Keratinocyte (primary cell): ENCODE data around the gene MYBPHL. TPM values are rescaled to one million over a fixed set of nuclear protein-coding genes. Genes with fewer than 3 reads are reported as not detected.

Experiments used
- DNase-seq: peaks from one replicate; pipeline ENCODE4 v3.0.0-alpha.2; 2011; ENCODE audit warnings: low read depth, missing footprints, low spot score
- FAIRE-seq: peaks from 2 replicates; lab custom pipeline; 2011; peaks lifted over from hg19 to GRCh38; lab: Jason Lieb, UNC
- H2AFZ ChIP-seq: 2 replicates; pipeline ENCODE4 v1.6.0; 2012; ENCODE audit warnings: low read length, control low read depth, inconsistent platforms; ENCODE audit not compliant: control insufficient read depth
- H3K27ac ChIP-seq: 2 replicates; pipeline ENCODE4 v1.5.1; 2011; ENCODE audit warnings: low read length; ENCODE audit not compliant: control insufficient read depth, insufficient read depth
- H3K27me3 ChIP-seq: 3 replicates; pipeline ENCODE4 v1.6.0; 2011; ENCODE audit warnings: low read length; ENCODE audit not compliant: control insufficient read depth, insufficient read depth; ENCODE audit errors: extremely low read depth
- H3K36me3 ChIP-seq, 2 experiments: 2 replicates in 1 of 2; 3 replicates in 1 of 2; pipeline ENCODE4 v1.5.1; 2011; ENCODE audit warnings: low read length in 2 of 2, mild to moderate bottlenecking in 1 of 2; ENCODE audit not compliant: control insufficient read depth in 2 of 2, insufficient read depth in 2 of 2; ENCODE audit errors: extremely low read depth in 1 of 2
- H3K4me1 ChIP-seq: 3 replicates; pipeline ENCODE4 v1.5.1; 2011; ENCODE audit warnings: low read length; ENCODE audit not compliant: control insufficient read depth, insufficient read depth; ENCODE audit errors: extremely low read depth
- H3K4me2 ChIP-seq: 3 replicates; pipeline ENCODE4 v1.6.0; 2011; ENCODE audit warnings: low read depth, low read length; ENCODE audit not compliant: control insufficient read depth, insufficient read depth; ENCODE audit errors: extremely low read depth
- H3K4me3 ChIP-seq, 3 experiments: fragments of 200-600 bp in 1 of 3; sonication (generic) in 1 of 3; 2 replicates in 2 of 3; 3 replicates in 1 of 3; pipeline ENCODE4 v1.5.1; 2011 to 2016; ENCODE audit warnings: low read length in 3 of 3, mild to moderate bottlenecking in 3 of 3, control low read depth in 2 of 3, inconsistent platforms in 1 of 3, low read depth in 1 of 3, mixed read lengths in 1 of 3, mixed run types in 1 of 3, moderate library complexity in 1 of 3; ENCODE audit not compliant: control insufficient read depth in 2 of 3, insufficient read depth in 2 of 3; ENCODE audit errors: extremely low read depth in 1 of 3
- H3K79me2 ChIP-seq: 2 replicates; pipeline ENCODE4 v1.6.0; 2012; ENCODE audit warnings: low read length; ENCODE audit not compliant: control insufficient read depth, insufficient read depth
- H3K9ac ChIP-seq: 3 replicates; pipeline ENCODE4 v1.6.0; 2011; ENCODE audit warnings: low read length; ENCODE audit not compliant: control insufficient read depth, insufficient read depth; ENCODE audit errors: extremely low read depth
- H3K9me1 ChIP-seq: 3 replicates; pipeline ENCODE4 v1.6.0; 2011; ENCODE audit warnings: low read length; ENCODE audit not compliant: control insufficient read depth, insufficient read depth; ENCODE audit errors: extremely low read depth
- H3K9me3 ChIP-seq: 2 replicates; pipeline ENCODE4 v1.5.1; 2012; ENCODE audit warnings: low read depth, low read length; ENCODE audit not compliant: control insufficient read depth
- H4K20me1 ChIP-seq: 3 replicates; pipeline ENCODE4 v1.6.0; 2011; ENCODE audit warnings: low read length; ENCODE audit not compliant: control insufficient read depth, insufficient read depth; ENCODE audit errors: extremely low read depth
- EZH2 ChIP-seq: IDR thresholded peaks from one replicate; pipeline ENCODE4 v1.6.1; 2012; ENCODE audit warnings: inconsistent platforms, mild to moderate bottlenecking, low read length, moderate library complexity
- dilution Hi-C: fragments of 300-500 bp; cut with MboI; formaldehyde crosslinking; loops from one replicate; pipeline ENCODE4 v1.7.0; 2020; ENCODE audit warnings: low sequenced_read_pairs; ENCODE audit not compliant: extremely low pct_ligation_motif_present
- polyA plus RNA-seq, 5 experiments: library from polyadenylated mRNA; depleted of rRNA in 3 of 5; stranded (reverse) in 3 of 5; stranded (forward) in 1 of 5; unstranded in 1 of 5; fragments of >200 nt; gene quantifications; 1 replicate in 1 of 5; 2 replicates in 3 of 5; 3 replicates in 1 of 5; pipeline versions ENCODE4 v1.2.1 to v1.2.3, GENCODE V29; 2011 to 2012; ENCODE audit warnings: missing spikeins in 2 of 5, low read depth in 1 of 5, low replicate concordance in 1 of 5
- TF ChIP-seq, protein P1 (sequence below), 3 experiments: IDR thresholded peaks in 1 of 3; conservative IDR thresholded peaks in 1 of 3; optimal IDR thresholded peaks in 1 of 3; 2 replicates in 2 of 3; 3 replicates in 1 of 3; pipeline versions ENCODE3 to v1.5.1; 2011; ENCODE audit warnings: low read length in 3 of 3, mild to moderate bottlenecking in 3 of 3, moderate library complexity in 2 of 3, control low read depth in 1 of 3, inconsistent platforms in 1 of 3; ENCODE audit not compliant: insufficient read depth in 2 of 3; ENCODE audit errors: extremely low read depth in 1 of 3

MYBPHL gene
- polyA plus RNA-seq, 1 donor (not counting 4 experiments of a cell fraction or from before 2014, with no cell fraction given) = 1.1 TPM

DNA sequence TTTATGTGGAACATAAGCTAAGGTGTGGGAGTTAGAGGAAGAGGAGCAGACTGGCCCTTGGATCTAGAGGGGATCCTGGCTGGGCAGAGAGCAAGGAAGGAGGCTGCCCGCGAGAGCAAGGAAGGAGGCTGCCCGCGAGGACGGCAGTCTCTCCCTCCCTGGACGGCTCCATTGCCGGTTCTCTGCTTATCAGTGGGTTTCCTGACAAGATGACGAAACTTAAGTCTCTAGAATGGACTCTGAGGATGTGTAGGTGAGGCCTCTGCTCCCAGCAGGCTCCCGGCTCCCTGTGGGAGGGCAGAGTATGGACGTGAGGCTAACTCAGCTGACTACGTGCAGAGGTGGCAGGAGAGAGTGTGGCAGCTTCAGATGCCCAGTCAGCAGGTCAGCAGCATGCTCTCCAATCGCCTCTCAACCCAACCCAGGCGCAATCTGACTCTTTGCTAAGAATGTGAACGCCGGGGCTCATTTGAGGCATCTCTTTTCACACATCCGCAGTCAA is 6.1 kb downstream of the MYBPHL start:
- H3K4me2 ChIP-seq = no peak overlapping the region
- H3K27ac ChIP-seq = no peak overlapping the region
- dilution Hi-C loops = no loop called here
- no peak overlapping the region for H2AFZ ChIP-seq
- DNase-seq (no peak), FAIRE-seq (no peak)
- no peak overlapping the region for H3K9ac ChIP-seq
- no peaks in the 10 kb centered on the region for H3K27me3 ChIP-seq
- no peaks in the 10 kb centered on the region for H3K9me3 ChIP-seq
- peaks cover 3% of the 10 kb centered on the region for H3K9me1 ChIP-seq
- peaks cover 22% of the 10 kb centered on the region for H3K4me1 ChIP-seq
- no peaks in the 10 kb centered on the region for H3K36me3 ChIP-seq
- no peaks in the 10 kb centered on the region for H3K79me2 ChIP-seq
- no peaks in the 10 kb centered on the region for H4K20me1 ChIP-seq
- TF ChIP-seq EZH2 = no peak
- TF ChIP-seq, protein P1, sequence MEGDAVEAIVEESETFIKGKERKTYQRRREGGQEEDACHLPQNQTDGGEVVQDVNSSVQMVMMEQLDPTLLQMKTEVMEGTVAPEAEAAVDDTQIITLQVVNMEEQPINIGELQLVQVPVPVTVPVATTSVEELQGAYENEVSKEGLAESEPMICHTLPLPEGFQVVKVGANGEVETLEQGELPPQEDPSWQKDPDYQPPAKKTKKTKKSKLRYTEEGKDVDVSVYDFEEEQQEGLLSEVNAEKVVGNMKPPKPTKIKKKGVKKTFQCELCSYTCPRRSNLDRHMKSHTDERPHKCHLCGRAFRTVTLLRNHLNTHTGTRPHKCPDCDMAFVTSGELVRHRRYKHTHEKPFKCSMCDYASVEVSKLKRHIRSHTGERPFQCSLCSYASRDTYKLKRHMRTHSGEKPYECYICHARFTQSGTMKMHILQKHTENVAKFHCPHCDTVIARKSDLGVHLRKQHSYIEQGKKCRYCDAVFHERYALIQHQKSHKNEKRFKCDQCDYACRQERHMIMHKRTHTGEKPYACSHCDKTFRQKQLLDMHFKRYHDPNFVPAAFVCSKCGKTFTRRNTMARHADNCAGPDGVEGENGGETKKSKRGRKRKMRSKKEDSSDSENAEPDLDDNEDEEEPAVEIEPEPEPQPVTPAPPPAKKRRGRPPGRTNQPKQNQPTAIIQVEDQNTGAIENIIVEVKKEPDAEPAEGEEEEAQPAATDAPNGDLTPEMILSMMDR (optimal IDR thresholded peaks at IDR 0.05 in 1 of 3, IDR thresholded peaks at IDR 0.05 in 1 of 3, conservative IDR thresholded peaks at IDR 0.05 in 1 of 3; ENCODE audit: extremely low read depth in 1 of 3, insufficient read depth in 2 of 3, low read length in 3 of 3) = no peak
- H3K4me3 ChIP-seq = no peak overlapping the region

DNA sequence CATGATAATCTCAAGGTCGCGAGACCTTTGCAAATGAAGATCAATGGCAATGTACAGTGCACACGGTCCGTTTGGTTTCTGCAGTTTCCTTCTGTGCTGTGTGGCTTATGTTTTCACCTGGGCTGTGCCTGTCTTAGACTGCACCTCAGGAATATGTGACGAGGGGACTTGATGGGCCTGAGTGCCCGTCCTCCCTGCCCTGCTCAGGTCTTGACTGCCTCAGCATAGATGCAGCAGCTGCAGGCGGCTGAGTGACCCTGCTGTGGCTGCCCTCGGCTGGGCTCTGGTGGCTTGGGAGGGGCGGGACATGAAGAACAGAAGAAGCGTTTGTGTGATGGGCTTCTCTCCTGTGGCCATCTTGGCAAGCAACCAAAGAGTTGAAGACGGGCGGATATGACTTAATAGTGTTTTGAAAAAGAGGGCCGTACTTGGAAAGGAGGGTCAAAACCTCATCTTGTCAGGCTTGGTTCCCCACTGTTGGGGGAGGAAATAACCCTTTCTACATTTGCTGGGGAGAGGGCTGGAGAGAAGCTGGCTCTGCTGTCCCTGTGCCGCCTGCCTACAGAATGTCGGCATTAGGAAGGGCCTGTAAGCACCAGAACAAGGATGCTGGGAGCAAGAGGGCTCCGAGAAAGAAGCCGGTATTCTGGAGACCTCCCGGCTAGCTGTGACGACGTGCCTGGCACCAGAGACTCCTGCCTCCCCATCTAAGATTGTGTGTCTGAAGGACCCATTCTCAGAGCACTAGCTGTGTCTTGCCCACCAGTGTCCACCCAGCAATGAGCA is 7.1 kb downstream of the MYBPHL start:
- no peak for FAIRE-seq
- no peak overlapping the region for H3K4me3 ChIP-seq
- peaks cover 3% of the 10 kb centered on the region for H3K9me1 ChIP-seq
- no peak overlapping the region for H3K27ac ChIP-seq
- dilution Hi-C loops = no loop called here
- no peaks in the 10 kb centered on the region for H3K27me3 ChIP-seq
- H2AFZ ChIP-seq = no peak overlapping the region
- H4K20me1 ChIP-seq = no peaks in the 10 kb centered on the region
- no peak overlapping the region for H3K9ac ChIP-seq
- DNase-seq = no peak
- no peaks in the 10 kb centered on the region for H3K79me2 ChIP-seq
- TF ChIP-seq, protein P1 (optimal IDR thresholded peaks at IDR 0.05 in 1 of 3, IDR thresholded peaks at IDR 0.05 in 1 of 3, conservative IDR thresholded peaks at IDR 0.05 in 1 of 3; ENCODE audit: extremely low read depth in 1 of 3, insufficient read depth in 2 of 3, low read length in 3 of 3) = no peak
- no peak for TF ChIP-seq EZH2
- H3K36me3 ChIP-seq = no peaks in the 10 kb centered on the region
- H3K4me1 ChIP-seq = peaks cover 22% of the 10 kb centered on the region
- no peak overlapping the region for H3K4me2 ChIP-seq
- H3K9me3 ChIP-seq = no peaks in the 10 kb centered on the region
